ENCODE data around the gene ITPA. TPM values are rescaled to one million over a fixed set of nuclear protein-coding genes. Genes with fewer than 3 reads are reported as not detected.

The ITPA gene
- total and polyA plus RNA-seq, 2 experiments from 2014 or later = 57.5 to 81.7 TPM

DNA sequence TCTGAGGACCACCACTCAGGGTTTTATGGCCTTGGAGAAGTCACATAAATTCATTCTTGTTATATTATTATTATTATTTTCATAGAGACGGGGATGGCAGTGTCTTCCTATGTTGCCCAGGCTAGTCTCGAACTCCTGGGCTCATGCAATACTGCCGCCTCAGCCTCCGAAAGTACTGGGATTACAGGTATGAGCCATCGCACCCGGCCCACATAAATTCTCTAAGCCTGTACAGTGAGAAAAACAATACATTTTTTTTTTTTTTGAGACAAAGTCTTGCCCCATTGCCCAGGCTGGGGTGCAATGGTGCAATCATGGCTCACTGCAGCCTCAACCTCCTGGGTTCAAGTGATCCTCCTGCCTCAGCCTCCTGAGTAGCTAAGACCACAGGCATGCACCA, 48.9 kb upstream of the ITPA start (continued):
- TF ChIP-seq ZNF462 (CRISPR knock-in tag; IDR thresholded peaks at IDR 0.05) (no peak), CREB1 (CRISPR knock-in tag; IDR thresholded peaks at IDR 0.05; ENCODE audit: low read depth) (no peak), ZNF331 (CRISPR knock-in tag; IDR thresholded peaks at IDR 0.05; ENCODE audit: low read depth) (no peak)

- H3K4me3 Mint-ChIP-seq = peak overlapping the region; percentile 33; the same call in 2 of the 3 replicates
- no peak for TF ChIP-seq CREB1 (CRISPR knock-in tag; IDR thresholded peaks at IDR 0.05; ENCODE audit: low read depth)
- TF ChIP-seq, protein P1, sequence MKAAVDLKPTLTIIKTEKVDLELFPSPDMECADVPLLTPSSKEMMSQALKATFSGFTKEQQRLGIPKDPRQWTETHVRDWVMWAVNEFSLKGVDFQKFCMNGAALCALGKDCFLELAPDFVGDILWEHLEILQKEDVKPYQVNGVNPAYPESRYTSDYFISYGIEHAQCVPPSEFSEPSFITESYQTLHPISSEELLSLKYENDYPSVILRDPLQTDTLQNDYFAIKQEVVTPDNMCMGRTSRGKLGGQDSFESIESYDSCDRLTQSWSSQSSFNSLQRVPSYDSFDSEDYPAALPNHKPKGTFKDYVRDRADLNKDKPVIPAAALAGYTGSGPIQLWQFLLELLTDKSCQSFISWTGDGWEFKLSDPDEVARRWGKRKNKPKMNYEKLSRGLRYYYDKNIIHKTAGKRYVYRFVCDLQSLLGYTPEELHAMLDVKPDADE (IDR thresholded peaks at IDR 0.05) = no peak
- TF ChIP-seq ZNF114 (CRISPR knock-in tag; IDR thresholded peaks at IDR 0.05) = no peak
- no peak for TF ChIP-seq JUNB (IDR thresholded peaks at IDR 0.05; ENCODE audit: unreplicated experiment)
- Histone ChIP-seq H3F3A (replicated peaks; ENCODE audit: low read depth) (peaks cover 7% of the 10 kb centered on the region; the same call in 1 of the 2 replicates), H2AFZ (no peak overlapping the region), H3K27me3 (ENCODE audit: insufficient read depth) (no peaks in the 10 kb centered on the region), H3K4me3 (no peak overlapping the region), H3K4me1 (ENCODE audit: insufficient read depth) (peaks cover 8% of the 10 kb centered on the region; the same call in 1 of the 2 replicates), H3K27ac (ENCODE audit: low read depth) (peak overlapping the region; percentile 50; the same call in 1 of the 2 replicates), H3K36me3 (ENCODE audit: insufficient read depth) (no peaks in the 10 kb centered on the region), H4K20me1 (replicated peaks; ENCODE audit: insufficient read depth) (peaks cover 27% of the 10 kb centered on the region), H3K9me2 (ENCODE audit: insufficient read depth) (no peaks in the 10 kb centered on the region), H3K4me2 (no peak overlapping the region), H3K79me2 (replicated peaks; ENCODE audit: insufficient read depth) (peaks cover 31% of the 10 kb centered on the region)
- H3K9me3 Mint-ChIP-seq = peaks cover 3% of the 10 kb centered on the region; the same call in 2 of the 3 replicates
- H3K27ac Mint-ChIP-seq = peak overlapping the region; percentile 31; the same call in 1 of the 2 replicates
- peaks cover 24% of the 10 kb centered on the region for H3K4me1 Mint-ChIP-seq
- peak; percentile 66 for DNase-seq (ENCODE audit: low spot score)
- no peak; the same call in 2 of the 3 replicates for ATAC-seq
- H3K27me3 Mint-ChIP-seq (ENCODE audit: insufficient read depth, low read depth, poor library complexity) = peaks cover 25% of the 10 kb centered on the region
- H3K36me3 Mint-ChIP-seq (ENCODE audit: low read depth) = peaks cover 5% of the 10 kb centered on the region
Observed at GRCh38 chr20:3161316-3162079, 47.8 kb upstream of the ITPA start.

Data from GM23338 (cell line).